ENCODE results near the gene SEMA6B. TPM values are rescaled to one million over a fixed set of nuclear protein-coding genes. Genes with fewer than 3 reads are reported as not detected.

Gene SEMA6B
- total and polyA plus RNA-seq, 12 donors: 3.1 to 59.2 (median 27.2) TPM

- WGBS, 4 donors: 85 to 100% (median 91%) methylated on average over 3 to 23 of the region's 23 CpGs
- no peak for DNase-seq
- Histone ChIP-seq H3K27ac (no peak overlapping the region), H3K4me1 (replicated peaks in 1 of 2) (peaks cover 0 to 8% of the 10 kb centered on the region in 2 donors), H3K4me3 (no peak overlapping the region), H3K27me3 (no peaks in the 10 kb centered on the region), H3K36me3 (replicated peaks in 1 of 2) (peaks cover 0 to 32% of the 10 kb centered on the region in 2 donors), H3K9me3 (replicated peaks in 1 of 3) (no peaks in the 10 kb centered on the region)
- TF ChIP-seq CTCF (IDR thresholded peaks at IDR 0.05) (no peak), POLR2A (IDR thresholded peaks at IDR 0.05) (no peak)
- intact Hi-C loops (cut with DNase I): no loop called here
These were observed 55.2 kb downstream of the SEMA6B start for GRCh38 chr19:4504297-4504701.

- peaks cover 0 to 37% of the 10 kb centered on the region in 2 donors for H3K36me3 ChIP-seq (replicated peaks in 1 of 2)
- TF ChIP-seq CTCF (IDR thresholded peaks at IDR 0.05) (no peak), POLR2A (IDR thresholded peaks at IDR 0.05) (no peak)
- H3K27ac ChIP-seq: no peak overlapping the region
- H3K27me3 ChIP-seq: no peaks in the 10 kb centered on the region
- 83 to 95% (median 89%) methylated on average over 3 to 10 of the region's 10 CpGs for WGBS, 4 donors
- H3K9me3 ChIP-seq (replicated peaks in 1 of 3): no peaks in the 10 kb centered on the region
- peaks cover 0 to 8% of the 10 kb centered on the region in 2 donors for H3K4me1 ChIP-seq (replicated peaks in 1 of 2)
- DNase-seq: no peak
- no peak overlapping the region for H3K4me3 ChIP-seq
- intact Hi-C loops (cut with DNase I): no loop called here
These were observed 55.7 kb downstream of the SEMA6B start for GRCh38 chr19:4503825-4504170.

GRCh38 chr19:4503132-4503824 is 56.2 kb downstream of the SEMA6B start:
- 89 to 98% (median 93%) methylated on average over 10 to 25 of the region's 25 CpGs for WGBS, 4 donors
- H3K9me3 ChIP-seq (replicated peaks in 1 of 3): no peaks in the 10 kb centered on the region
- intact Hi-C loops (cut with DNase I): no loop called here
- H3K4me1 ChIP-seq (replicated peaks in 1 of 2): peaks cover 0 to 8% of the 10 kb centered on the region in 2 donors
- peaks cover 0 to 43% of the 10 kb centered on the region in 2 donors for H3K36me3 ChIP-seq (replicated peaks in 1 of 2)
- TF ChIP-seq POLR2A (IDR thresholded peaks at IDR 0.05) (no peak), CTCF (IDR thresholded peaks at IDR 0.05) (no peak)
- H3K27ac ChIP-seq: no peak overlapping the region
- DNase-seq: no peak
- no peak overlapping the region for H3K4me3 ChIP-seq
- no peaks in the 10 kb centered on the region for H3K27me3 ChIP-seq

DNA sequence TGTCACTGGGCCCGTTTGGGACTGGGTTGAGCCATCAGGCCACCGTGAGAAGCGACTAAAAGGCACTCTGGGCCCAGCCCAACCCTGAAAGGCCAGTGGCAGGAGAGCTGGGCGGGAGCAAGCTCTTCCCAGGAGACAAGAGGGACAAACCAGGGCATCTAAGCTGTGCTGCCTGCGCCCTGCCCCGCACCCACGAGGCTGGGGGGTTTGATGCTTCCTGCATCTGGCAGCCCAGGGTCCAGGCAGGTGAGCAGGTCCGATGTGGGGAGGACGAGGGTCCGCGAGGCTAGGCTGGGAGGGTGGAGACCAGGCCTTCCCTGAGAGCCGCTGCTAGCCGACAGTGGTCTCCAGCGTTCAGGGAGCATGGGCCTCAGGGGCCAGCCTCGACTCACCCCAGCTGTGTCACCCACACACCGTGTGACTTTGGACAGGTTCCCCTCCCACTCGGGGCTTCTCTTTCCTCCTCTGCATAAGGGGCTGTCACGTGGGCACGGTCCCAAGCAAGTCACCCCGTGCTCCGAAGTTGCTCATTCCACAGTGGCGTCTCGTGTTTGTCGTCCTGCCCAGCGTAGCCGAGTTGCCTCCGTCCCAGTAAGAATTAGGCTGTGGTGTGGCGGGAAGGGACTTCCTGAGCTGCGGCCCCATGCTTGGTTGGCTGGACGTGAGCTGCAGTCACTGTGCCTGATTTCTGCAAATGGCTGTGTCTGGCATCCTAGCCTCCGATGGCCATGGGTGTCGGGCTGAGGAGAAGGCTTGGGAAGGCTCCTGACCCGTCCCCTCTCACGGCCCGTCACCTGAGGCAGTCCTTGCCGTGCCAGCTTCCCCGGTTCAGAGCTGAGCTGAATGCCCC is 57.0 kb downstream of the SEMA6B start:
- H3K4me3 ChIP-seq: no peak overlapping the region
- DNase-seq: no peak
- intact Hi-C loops (cut with DNase I): no loop called here
- WGBS, 4 donors: 88 to 92% (median 90%) methylated on average over 21 to 37 of the region's 37 CpGs
- H3K4me1 ChIP-seq (replicated peaks in 1 of 2): peaks cover 0 to 8% of the 10 kb centered on the region in 2 donors
- H3K27ac ChIP-seq: no peak overlapping the region
- H3K27me3 ChIP-seq: no peaks in the 10 kb centered on the region
- H3K9me3 ChIP-seq (replicated peaks in 1 of 3): no peaks in the 10 kb centered on the region
- TF ChIP-seq POLR2A (IDR thresholded peaks at IDR 0.05) (no peak), CTCF (IDR thresholded peaks at IDR 0.05) (no peak)
- H3K36me3 ChIP-seq (replicated peaks in 1 of 2): peaks cover 0 to 50% of the 10 kb centered on the region in 2 donors
